HG03196 (cell line): Measurements from ENCODE around the gene WWOX.
A peak's percentile ranks its signal among the peaks of the same experiment; 100 is the strongest.

Source experiments
- ATAC-seq: cut with Tn5 transposase; IDR thresholded peaks from one replicate; pipeline ENCODE4 v1.9.1; 2021; ENCODE audit not compliant: unreplicated experiment

Gene WWOX

DNA sequence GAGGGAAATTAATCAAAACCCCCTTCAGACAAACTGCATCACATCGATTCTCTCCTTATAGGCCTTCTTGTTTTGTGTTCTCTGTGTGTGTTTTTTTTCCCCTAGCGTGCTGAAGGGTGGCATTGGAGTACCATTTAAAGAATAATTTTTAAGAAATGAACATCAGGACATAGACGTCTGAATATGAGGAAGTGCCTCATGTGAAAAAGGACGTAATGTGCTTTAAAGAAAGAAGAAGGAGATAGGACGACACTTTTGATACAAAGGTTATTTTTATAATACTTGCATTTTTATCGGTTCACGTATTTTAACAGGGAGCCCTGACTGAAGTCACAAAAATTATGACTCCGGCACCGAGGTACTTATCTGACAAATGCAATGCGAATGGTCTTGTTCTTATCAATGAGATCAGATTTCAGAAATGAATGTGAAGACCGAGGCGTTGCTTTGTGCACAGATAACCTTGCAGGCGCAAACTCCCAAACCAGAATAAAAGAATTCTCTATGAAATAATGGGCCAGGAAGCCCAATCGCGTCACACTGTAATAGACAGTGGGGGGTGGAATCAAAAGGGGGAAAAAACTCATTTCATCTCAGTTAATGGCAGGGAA is 894.8 kb downstream of the WWOX start:
- ATAC-seq: no peak

DNA sequence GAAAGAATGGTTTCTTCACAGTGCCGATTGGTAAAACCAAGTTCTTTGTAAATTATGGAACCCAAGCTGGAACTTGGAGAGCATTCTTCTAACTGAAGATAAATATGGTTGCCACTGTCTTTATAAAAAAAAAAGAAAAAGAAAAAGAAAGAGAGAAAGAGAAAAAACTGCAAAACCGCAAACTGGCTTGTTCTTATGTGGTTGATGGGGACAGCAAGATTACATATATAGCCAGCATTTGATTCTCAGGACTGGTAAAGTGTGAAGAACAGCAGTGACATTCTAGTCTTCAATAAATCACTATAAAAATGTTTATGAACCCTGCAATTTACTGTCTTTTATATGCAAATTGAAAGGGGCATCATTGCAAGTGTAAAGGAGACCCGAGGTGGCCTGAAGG is 896.0 kb downstream of the WWOX start:
- no peak for ATAC-seq

DNA sequence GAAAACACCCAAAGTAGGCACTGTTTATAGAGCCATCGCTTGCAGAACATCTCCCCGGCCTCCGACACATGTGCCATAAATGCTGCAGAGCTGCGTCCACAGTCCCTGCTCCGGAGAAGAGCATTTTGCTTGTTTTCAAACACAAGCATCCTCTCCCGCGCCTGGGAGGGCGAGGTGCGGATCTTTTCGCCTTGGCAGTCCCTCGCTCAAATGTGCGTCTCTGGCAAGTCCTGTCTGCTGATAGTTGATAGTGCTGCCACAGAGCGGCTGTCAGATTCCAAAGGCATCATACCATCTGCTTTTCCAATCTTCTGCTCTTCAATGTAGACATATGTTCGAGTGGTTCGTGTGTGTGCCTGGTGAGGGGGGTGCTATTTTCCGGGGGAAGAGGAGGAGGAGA is 897.3 kb downstream of the WWOX start:
- ATAC-seq: no peak

DNA sequence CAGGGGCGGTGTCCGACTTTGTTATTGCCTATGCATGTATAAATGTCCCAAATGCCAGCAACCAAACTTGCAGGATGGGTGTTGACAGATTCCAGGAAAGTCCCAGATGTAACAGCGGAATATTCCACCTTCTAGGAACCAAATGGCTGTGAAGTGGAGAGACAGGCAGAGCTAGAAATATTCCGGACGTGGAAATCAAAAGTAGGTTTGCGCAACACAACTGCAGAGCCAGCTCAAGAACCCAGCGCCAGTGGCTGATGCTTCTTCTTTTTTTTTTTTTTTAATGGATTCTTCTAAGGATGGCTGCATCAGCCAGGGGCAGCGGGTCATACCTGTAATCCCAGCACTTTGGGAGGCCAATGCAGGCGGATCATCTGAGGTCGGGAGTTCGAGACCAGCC is 899.4 kb downstream of the WWOX start:
- ATAC-seq: no peak

DNA sequence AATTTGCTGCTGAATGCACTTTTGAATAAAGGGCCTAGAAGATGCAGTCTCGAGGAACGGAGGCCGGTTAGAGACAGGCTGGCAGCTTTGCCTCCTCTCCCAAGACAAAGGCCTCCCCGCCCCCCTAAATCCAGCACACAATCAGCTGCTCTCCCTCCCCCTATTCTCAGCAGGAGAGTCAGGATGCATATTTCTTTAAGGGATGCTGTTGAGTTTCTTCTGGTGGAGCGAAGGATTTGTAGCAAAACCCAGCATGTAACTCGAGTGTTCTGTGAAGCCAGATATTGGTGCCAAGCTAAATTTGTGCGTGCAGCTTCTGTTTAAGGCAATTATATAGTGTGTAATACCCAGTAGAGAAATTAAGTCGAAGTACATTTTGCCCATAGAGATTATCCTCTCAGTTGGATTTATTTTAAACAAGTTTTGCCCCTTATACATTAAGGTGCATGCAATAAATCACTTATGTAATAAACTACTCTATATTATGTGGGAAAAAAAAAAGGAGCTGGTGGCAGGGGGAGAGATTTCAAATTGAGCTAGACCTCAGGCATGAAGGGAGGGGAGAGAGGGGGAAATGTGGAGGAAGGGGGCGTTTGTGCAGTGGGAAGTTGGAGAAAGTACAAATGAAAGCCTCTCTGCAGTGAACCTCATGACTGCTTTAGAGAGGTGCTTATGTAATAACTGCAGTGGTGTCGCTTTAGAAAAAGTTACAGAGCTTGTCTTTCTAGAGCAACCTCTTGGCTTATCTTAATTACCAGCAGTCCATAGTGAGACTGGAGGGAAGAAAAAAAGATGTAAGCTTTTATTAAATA is 901.9 kb downstream of the WWOX start:
- ATAC-seq: no peak

GRCh38 chr16:79003026-79003609 is 903.7 kb downstream of the WWOX start:
- no peak for ATAC-seq

- no peak for ATAC-seq
Measured at GRCh38 chr16:79004309-79004708, 904.9 kb downstream of the WWOX start.

- ATAC-seq: no peak
Measured at GRCh38 chr16:79005096-79005495, 905.6 kb downstream of the WWOX start.

- ATAC-seq: no peak
Measured at GRCh38 chr16:79006206-79006605, 906.8 kb downstream of the WWOX start.

DNA sequence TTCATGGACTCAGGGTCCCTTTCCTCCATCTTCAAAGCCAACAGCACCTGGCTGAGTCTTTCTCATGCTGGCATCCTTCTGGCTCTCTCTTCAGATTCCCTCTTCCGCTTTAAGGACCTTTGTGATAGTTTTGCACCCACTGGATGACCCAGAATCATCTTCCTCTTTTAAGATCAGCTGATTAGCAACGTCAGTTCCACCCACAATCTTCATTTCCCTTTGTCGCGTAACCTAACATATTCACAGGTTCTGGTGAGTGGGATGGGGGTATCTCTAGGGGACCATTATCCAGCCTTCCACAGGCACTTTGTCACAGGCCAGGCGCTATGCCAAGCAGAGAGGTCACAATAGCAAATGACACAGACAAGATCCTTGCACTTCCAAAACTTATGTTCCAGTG is 907.3 kb downstream of the WWOX start:
- ATAC-seq: no peak

- peak; percentile 68 for ATAC-seq
Measured at GRCh38 chr16:79007614-79008013, 908.2 kb downstream of the WWOX start.

DNA sequence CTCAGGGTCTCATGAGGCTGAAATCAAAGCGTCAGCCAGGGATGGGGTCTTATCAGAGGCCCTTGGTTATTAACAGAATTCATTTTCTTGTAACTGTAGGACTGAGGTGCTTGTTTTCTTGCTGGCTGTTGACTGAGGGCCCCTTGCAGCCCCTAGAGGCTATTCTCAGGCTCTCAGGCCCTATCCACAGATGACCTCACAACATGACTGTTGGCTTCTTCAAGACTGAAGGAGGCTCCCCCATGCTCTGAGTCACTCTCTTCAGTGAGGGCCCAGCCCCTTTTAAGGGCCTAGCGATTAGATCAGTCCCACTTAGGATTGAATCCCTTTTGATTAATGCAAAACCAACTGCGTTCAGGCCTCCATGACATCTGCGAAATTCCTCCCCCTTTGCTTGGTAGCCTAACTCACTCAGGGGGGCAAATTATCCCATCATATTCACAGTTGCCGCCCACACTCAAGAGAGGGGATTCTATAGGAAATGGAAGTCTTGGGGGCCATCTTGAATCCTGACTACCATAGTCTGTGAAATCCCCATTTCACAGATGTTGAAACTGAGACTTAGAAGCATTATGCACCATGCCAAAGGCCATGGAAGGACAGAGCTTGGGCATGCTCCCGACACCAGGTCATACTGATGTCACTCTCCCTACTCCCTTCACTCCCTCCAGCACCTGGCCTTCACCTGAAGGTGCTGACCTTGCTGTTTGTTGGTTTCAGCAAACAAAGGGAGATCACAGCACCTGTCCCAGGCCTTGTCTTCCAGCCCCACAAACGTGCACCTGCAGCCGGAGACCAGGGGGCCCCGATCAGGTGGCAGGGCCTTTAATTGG is 908.8 kb downstream of the WWOX start:
- no peak for ATAC-seq

GRCh38 chr16:79008869-79009179 is 909.4 kb downstream of the WWOX start:
- no peak for ATAC-seq

DNA sequence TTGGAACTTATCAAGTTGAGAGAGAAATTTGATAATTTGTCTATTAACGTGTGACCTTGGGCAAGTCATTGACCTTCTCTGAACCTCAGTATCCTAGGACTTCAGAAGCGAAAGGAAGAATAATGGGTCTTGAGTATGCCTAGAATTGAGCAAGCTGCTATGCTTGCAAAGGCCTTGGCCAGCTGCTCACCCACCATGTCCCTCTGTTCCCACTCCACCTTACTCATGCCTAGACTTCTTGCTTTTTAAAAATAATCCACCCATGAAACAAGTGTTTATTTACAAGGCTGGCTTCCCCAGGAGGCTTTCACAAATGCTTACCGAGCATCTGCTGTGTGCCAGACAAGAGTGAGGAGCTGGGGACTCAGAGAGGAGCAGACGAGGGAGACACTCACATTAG is 910.4 kb downstream of the WWOX start:
- ATAC-seq: no peak

DNA sequence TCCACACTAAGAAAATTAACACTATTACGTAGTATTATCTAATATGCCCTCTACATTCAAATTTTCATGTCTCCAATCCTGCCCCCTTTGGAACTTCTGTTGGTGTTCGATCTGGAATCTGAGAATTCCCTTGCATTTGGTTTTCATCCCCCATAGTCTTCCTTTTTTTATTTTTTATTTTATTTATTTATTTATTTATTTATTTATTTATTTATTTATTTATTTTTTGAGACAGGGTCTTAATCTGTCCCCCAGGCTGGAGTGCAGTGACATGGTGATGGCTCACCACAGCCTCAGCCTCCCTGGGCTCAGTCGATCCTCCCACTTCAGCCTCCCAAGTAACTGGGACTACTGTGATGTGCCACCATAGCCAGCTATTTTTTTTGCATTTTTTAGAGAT is 911.8 kb downstream of the WWOX start:
- no peak for ATAC-seq

GRCh38 chr16:79012671-79013434 is 913.4 kb downstream of the WWOX start:
- no peak for ATAC-seq

DNA sequence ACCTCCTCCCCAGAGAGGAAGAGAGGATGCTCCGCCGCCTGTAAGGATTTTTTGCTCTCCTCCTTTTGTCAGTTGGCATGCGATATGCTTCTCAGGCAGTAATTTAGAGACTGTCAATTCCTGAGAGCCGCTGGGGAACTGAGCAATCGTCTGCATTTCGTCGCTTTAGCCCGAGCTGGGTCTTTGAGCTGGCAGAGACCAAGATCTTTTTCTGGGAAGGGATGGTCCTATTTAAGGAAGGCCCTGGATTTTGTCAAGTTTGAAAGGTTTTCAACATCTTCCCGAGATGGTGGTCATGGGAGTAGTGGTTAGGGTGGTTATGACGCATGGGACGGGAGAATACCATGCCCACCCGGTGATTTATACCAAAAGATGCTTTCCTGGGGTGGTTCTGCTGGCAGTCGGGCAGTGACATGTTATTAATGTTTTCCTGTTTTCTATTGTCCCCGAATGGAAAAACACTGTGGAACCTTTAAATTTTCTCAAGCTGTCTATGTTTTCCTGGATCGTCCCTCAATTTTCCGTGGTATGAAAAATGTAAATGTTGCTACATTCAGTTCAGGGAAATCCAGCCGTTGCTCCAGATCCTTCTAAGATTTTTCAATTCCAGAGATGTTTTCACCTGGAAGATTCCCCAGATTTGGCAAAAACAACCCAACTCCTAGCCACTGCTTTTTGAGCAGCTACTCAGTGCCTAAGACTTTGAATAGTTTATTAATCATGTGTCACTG is 914.6 kb downstream of the WWOX start:
- no peak for ATAC-seq

DNA sequence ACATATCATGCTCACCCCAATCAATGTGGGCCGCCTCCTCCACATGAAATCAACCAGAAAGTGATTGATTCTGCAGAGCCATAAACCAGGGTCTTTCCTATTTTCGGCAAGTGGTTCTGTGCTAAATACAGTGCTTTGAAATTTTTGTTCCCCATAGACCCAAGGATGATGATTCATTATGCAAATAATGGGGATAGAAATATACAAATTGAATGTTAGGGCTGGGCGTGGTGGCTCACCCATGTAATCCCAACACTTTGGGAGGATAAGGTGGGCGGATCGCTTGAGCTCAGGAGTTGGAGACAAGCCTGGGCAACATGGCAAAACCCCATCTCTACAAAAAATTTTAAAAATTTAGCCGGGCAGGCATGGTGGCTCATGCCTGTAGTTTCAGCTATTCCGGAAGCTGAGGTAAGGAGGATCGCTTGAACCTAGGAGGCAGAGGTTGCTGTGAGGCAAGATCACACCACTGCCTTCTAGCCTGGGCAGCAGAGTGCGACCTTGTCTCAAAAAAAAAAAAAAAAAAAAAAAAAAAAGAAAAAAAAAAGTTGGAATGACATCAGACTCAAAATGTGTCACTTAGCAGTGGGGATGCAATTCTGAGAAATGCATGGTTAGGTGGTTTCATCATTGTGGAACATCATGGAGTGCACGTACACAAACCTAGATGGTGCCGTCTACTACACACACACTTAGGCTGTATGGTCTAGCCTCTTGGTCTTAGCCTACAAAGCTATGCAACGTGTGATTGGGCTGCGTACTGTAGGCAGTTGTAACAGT is 919.4 kb downstream of the WWOX start:
- ATAC-seq: no peak

DNA sequence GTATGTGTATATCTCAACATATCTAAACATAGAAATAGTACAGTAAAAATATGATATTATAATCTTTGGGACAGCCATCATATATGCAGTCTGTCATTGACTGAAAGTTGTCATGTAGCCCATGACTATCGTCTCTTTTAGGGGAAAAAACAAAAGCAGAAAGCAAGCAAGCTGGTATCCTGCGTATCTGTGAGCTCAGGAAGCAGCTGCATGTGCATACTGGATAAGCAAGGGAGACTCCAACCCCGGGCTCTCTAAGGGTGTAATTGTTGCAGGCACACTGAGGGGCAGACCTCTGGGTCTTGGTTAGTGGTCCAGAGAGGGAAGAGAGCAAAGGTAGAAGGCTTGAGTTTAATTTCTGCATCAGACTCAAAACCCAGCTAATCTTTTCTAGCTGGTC is 920.0 kb downstream of the WWOX start:
- ATAC-seq: no peak
